Prostate gland (tissue), 2 donors: ENCODE results near the gene MMD. TPM values are rescaled to one million over a fixed set of nuclear protein-coding genes. Genes with fewer than 3 reads are reported as not detected.
"Not testable (repeated sequence)": the region's sequence is repeated elsewhere in the genome, so short reads cannot be mapped to it uniquely, and the experiment has no call there.

ENCODE experiments used
- DNase-seq: peaks from one replicate; pipeline ENCODE4 v3.0.0-alpha.2; 2019; ENCODE audit warnings: low spot score
- H3K27ac ChIP-seq, 2 donors: fragments of 200-600 bp; sonication (generic); 2 replicates each; pipeline ENCODE4 v1.5.1; 2017 to 2019
- H3K27me3 ChIP-seq: fragments of 200-600 bp; sonication (generic); replicated peaks from 2 replicates; pipeline ENCODE4 v1.5.1; 2019; ENCODE audit not compliant: insufficient read depth
- H3K36me3 ChIP-seq, 2 donors: fragments of 200-600 bp; sonication (generic); 1 replicate in 1 of 2; 2 replicates in 1 of 2; pipeline versions ENCODE4 v1.5.1 to v1.8.1; 2017 to 2019
- H3K4me1 ChIP-seq: fragments of 200-600 bp; sonication (generic); replicated peaks from 2 replicates; pipeline ENCODE4 v1.5.1; 2019
- H3K4me3 ChIP-seq, 2 donors: fragments of 200-600 bp; sonication (generic); 2 replicates each; pipeline ENCODE4 v1.5.1; 2017 to 2019
- H3K9me3 ChIP-seq: fragments of 200-600 bp; sonication (generic); 2 replicates; pipeline ENCODE4 v1.5.1; 2017
- CTCF ChIP-seq, 4 experiments: fragments of 200-600 bp in 2 of 4; fragments of 450-650 bp in 2 of 4; sonication (generic) in 2 of 4; IDR thresholded peaks; 1 replicate in 3 of 4; 2 replicates in 1 of 4; pipeline ENCODE4 v1.5.1; 2016 to 2019; ENCODE audit warnings: antibody characterized with exemption in 4 of 4, mild to moderate bottlenecking in 2 of 4, moderate library complexity in 2 of 4
- POLR2A ChIP-seq: fragments of 450-650 bp; IDR thresholded peaks from one replicate; pipeline ENCODE4 v1.6.1; 2016; ENCODE audit warnings: antibody characterized with exemption, mild to moderate bottlenecking
- POLR2AphosphoS5 ChIP-seq: sonication (generic); formaldehyde crosslinking; IDR thresholded peaks from one replicate; pipeline ENCODE4 v1.6.1; 2017; ENCODE audit warnings: antibody characterized with exemption
- WGBS: methylation state at CpG from one replicate; pipeline ENCODE4 v1.1.5; 2018; 5-methylcytosine and 5-hydroxymethylcytosine counted together
- intact Hi-C: fragments of 100-400 bp; cut with DNase I; formaldehyde crosslinking; loops from one replicate; pipeline ENCODE4 v1.14.2; 2022
- total RNA-seq, 2 donors: library from RNA; depleted of rRNA; stranded (reverse); fragments of >200 nt; gene quantifications; one replicate each; pipeline ENCODE4 v1.1.0, GENCODE V29; 2016

The MMD gene
- total RNA-seq = 10 to 100 TPM in 1 of 2 donors, 1 to 10 TPM in 1; 8.7 to 55.0 TPM

- no peaks in the 10 kb centered on the region for H3K9me3 ChIP-seq
- no peak for TF ChIP-seq CTCF (IDR thresholded peaks at IDR 0.05)
- no peak for TF ChIP-seq POLR2AphosphoS5
- TF ChIP-seq POLR2A = peak; percentile 12
- H3K27me3 ChIP-seq = no peaks in the 10 kb centered on the region
- intact Hi-C loops = loop anchor here (5.0 kb wide), 1 partner anchor 71 kb away; no protein-coding TSS in a partner anchor
- no peaks in the 10 kb centered on the region for H3K36me3 ChIP-seq
- peak within 1 kb of the TSS; percentile 84 to 85 for H3K27ac ChIP-seq
- peak; percentile 39 for DNase-seq
- H3K4me1 ChIP-seq = no peaks in the 10 kb centered on the region
- WGBS = 1% methylated on average over 55 of the region's 62 CpGs
- peak within 1 kb of the TSS; percentile 84 to 87 for H3K4me3 ChIP-seq
Measured at GRCh38 chr17:55421179-55421934, at the start of gene MMD. TSS of gene MMD (minus strand) at chr17:55421835. CDS start at chr17:55421695, 140 bp downstream.

- no peak for TF ChIP-seq CTCF (IDR thresholded peaks at IDR 0.05)
- no peak for TF ChIP-seq POLR2A
- no peak for TF ChIP-seq POLR2AphosphoS5
- 54% methylated on average over 7 of the region's 7 CpGs for WGBS
- no peaks in the 10 kb centered on the region for H3K4me1 ChIP-seq
- H3K36me3 ChIP-seq = no peaks in the 10 kb centered on the region
- DNase-seq = no peak
- no peak overlapping the region for H3K4me3 ChIP-seq
- H3K9me3 ChIP-seq = no peaks in the 10 kb centered on the region
- no peaks in the 10 kb centered on the region for H3K27me3 ChIP-seq
- H3K27ac ChIP-seq = no peak overlapping the region
- intact Hi-C loops = no loop called here
Measured at GRCh38 chr17:55466671-55467070, 45.0 kb upstream of the MMD start.

GRCh38 chr17:55465771-55466170 lies 44.1 kb upstream of the MMD start:
- H3K4me3 ChIP-seq, DNase-seq, H3K4me1 ChIP-seq, H3K27ac ChIP-seq, H3K27me3 ChIP-seq, intact Hi-C loops, H3K9me3 ChIP-seq, H3K36me3 ChIP-seq: not testable (repeated sequence)
- WGBS = 81% methylated on average over 4 of the region's 4 CpGs

GRCh38 chr17:55463600-55463999 lies 42.0 kb upstream of the MMD start:
- DNase-seq = no peak
- Histone ChIP-seq H3K4me3 (no peak overlapping the region), H3K36me3 (no peaks in the 10 kb centered on the region), H3K4me1 (no peaks in the 10 kb centered on the region), H3K27ac (no peak overlapping the region), H3K9me3 (no peaks in the 10 kb centered on the region), H3K27me3 (no peaks in the 10 kb centered on the region)
- TF ChIP-seq CTCF (IDR thresholded peaks at IDR 0.05) = no peak
- no peak for TF ChIP-seq POLR2AphosphoS5
- intact Hi-C loops = no loop called here
- 71% methylated on average over 2 of the region's 2 CpGs for WGBS

GRCh38 chr17:55462711-55463110 lies 41.1 kb upstream of the MMD start:
- Histone ChIP-seq H3K9me3 (no peaks in the 10 kb centered on the region), H3K27me3 (no peaks in the 10 kb centered on the region), H3K36me3 (no peaks in the 10 kb centered on the region), H3K4me3 (no peak overlapping the region), H3K4me1 (no peaks in the 10 kb centered on the region), H3K27ac (no peak overlapping the region)
- intact Hi-C loops = no loop called here
- DNase-seq = no peak
- no peak for TF ChIP-seq POLR2AphosphoS5
- no peak for TF ChIP-seq CTCF (IDR thresholded peaks at IDR 0.05)
- no peak for TF ChIP-seq POLR2A
